NCI-H1105 (cell line): ENCODE results near the gene OR1I1.
"Not testable (repeated sequence)": the region's sequence is repeated elsewhere in the genome, so short reads cannot be mapped to it uniquely, and the experiment has no call there.

ENCODE experiments used
- DNase-seq: peaks from one replicate; lab custom pipeline; 2025; lab: John Stamatoyannopoulos, UW

OR1I1 gene, protein sequence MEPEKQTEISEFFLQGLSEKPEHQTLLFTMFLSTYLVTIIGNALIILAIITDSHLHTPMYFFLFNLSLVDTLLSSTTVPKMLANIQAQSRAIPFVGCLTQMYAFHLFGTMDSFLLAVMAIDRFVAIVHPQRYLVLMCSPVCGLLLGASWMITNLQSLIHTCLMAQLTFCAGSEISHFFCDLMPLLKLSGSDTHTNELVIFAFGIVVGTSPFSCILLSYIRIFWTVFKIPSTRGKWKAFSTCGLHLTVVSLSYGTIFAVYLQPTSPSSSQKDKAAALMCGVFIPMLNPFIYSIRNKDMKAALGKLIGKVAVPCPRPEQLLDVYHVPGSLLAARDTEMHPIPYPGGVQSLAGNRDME

DNA sequence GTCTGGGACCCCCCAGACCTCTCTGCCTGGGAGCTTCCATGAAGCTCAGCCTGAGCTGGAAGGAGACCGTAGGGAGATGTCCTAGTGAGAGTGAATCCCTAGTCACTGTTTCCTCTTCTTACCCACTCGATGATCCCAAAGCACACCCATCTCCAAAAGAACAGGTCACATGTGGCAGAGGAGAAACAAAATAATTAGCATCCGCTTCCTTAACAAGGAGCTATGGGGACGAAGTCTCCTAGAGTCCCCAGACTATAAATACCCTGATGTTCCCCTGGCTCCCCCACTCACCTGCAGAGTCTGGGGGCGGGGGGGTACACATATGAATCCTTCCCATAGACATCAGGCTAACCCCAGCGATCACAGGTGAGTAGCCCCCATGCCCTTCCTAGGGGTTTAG is at the start of gene OR1I1:
Gene OR1I1 (plus strand): TSS at position 301 of the 400 bp plus-strand sequence. CDS start 4,855 bp downstream, outside the sequence.
- DNase-seq, result no peak

DNA sequence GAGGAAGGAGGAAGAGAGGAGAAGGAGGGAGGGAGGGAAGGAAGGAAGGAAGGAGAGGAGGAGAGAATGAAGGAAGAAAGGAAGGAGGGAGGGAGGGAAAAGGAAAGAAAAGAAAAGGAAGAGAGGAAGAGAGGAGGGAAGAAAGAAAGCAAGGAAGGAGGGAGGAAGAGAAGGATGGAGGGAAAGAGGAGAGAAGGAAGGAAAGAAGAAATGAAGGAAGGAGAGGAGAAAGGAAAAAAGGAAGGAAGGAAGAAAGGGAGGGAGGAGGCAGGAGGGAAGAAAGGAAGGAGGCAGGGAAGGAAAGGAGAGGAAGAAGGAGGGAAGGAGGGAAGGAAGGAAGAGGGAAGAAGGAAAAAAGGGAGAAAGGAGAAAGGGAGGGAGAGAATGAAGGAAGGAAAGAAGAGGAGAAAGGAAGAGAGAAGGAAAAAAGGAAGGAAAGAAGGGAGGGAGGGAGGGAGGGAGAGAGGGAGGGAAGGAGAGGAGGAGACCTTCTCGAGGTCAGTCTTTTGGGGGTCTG is 46.2 kb upstream of the OR1I1 start:
- DNase-seq, result no peak

DNA sequence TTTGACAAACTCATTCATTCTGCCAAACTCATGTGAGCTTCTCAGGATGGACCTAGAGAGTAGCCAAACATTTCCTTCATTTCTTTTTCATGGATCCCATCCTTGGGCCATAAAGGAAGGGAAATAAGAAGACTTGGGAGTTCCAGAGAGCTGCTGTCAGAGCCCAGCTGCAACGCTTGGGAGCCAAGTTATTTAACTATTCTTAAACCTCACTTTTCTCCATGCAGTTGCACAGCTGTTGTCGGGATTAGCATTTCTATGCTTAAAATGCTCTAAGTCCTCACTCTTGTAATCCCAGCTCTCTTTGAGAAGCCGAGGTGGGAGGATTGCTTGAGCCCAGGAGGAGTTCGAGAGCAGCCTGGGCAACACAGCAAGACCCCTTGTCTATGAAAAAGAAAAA is 44.4 kb upstream of the OR1I1 start:
- no peak for DNase-seq

DNA sequence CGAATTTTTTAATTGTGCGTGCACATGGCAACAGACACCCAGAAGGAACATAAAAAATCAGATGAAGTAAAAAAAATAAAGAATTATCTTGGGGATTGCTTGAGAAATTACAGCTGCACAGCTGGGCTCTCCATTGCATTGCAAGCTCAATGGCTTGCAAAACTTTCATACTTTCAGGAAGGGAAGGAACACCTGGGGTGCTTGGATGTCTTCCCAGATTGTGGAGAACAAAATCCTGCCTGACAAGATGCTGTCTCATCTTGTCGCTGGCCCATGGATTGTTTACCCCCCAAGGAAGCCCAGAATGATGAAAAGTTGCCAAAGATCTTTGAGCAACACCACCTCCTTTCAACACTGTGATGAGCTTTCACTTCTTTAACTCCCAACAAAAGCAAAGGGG is 43.7 kb upstream of the OR1I1 start:
- DNase-seq, result no peak

DNA sequence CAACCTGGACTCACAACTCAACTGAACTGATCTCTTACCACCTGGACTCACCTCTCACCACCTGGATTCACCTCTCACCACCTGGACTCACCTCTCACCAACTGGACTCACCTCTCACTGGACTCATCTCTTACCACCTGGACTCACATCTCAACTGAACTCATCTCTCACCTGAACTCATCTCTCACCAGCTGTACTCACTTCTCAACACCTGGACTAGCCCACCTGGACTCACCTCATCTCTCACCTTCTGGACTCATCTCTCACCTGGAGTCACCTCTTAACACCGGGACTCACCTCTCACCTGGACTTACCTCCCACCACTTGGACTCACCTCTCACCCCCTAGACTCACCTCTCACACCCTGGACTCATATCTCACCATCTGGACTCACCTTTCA is 40.0 kb upstream of the OR1I1 start:
- no peak for DNase-seq

DNA sequence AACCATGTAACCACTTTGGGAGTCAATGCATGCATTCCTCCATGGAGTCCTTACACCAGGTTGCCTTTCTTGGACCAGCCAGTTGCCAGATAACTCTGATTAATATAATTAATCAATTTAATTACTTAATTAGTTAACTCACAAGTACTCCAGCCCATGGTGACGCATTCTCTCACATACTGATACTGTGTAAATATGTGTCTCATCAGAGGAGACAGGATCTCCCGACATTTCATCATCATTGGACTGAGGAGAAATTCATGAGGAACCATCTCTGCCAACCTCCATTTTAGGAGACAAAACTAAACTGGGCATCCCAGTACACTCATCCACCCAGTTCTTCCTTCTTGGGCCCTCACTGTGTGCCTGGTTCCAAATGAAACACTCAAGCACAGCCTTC is 39.2 kb upstream of the OR1I1 start:
- no peak for DNase-seq

DNA sequence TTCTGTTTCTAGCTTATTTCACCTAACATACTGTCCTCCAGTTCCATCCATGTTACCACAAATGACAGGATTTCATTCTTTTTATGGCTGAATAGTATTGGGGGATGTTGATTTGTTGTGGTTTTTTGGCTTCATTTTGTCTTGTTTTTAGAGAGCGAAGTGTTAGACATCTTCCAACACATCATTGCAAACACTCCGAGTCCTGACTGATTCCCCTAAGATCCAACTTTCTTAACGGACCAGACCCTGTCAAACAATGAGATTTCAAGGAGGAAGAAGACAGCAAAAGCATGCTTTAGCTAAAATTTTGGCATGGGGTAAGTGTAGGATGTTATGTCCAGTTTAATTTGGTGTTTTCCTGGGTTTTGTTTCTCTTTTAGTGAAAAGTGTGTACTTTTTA is 36.5 kb upstream of the OR1I1 start:
- no peak for DNase-seq

DNA sequence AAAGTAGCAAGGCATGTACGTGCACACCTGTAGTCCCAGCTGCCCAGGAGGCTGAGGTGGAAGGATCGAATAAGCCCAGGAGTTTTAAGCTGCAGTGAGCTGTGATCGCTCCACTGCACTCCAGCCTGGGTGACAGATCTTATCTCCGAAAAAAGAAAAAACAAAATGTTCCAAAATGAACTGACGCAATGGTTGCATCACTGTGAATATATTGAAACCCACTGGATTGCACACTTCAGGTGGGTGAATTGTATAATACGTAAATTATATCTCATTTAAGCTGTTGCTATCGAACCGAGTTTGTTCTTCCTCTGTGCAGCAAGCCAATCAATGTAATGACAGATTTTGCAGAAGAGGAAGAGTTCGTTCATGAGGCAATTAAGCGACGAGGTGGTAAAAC is 34.3 kb upstream of the OR1I1 start:
- DNase-seq, result no peak

DNA sequence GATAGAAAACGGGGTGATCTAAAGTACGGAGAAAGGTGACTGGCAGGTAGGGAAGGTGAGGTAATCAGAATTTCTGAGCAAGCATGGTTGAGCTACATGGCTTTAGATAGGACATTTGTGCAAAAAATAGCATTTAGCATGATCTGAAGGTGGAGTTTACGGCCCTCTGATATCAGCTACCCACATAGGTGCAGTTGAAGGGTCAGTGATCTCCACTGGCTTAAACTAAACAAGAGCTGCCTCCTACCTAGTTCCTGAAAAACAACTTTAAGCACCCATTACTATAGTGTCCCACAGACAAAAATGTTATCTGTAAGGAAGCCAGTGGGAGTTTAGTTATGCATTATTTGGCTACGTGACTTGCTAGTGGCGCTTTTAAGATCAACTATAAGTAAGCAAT is 33.9 kb upstream of the OR1I1 start:
- no peak for DNase-seq

DNA sequence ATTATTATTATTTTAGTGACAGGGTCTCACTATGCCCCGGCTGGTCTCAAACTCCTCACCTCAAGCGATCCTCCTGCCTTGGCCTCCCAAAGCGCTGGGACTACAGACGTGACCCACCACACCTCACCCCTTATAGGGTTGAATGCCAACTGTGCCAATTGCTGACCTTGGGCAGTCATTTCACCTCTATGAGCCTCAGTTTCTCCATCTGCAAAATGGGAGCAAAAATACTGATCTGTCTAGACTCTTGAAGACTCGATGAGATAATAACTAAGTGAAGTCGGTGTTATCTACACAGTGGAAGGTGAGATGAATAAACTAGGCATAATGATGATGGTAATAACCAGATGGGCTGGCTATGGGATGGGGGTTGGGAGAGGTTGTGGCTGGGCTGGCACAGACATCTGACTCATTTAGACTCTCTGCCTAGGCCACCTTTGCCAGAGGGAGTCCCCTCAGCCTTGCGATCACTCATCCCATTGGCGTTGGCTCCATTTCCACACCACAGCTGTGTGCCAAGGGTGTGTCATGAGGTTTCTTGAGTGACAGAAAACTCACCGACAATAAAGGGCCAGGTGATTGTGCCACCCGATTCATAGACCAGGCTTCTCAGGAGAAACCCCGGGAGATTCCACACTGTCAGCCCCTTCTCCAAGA is 33.0 kb upstream of the OR1I1 start, which contains the start of gene CASP14:
Gene CASP14 (plus strand): TSS at position 596 of the 657 bp plus-strand sequence. CDS start 2,772 bp downstream, outside the sequence.
- DNase-seq, result no peak

DNA sequence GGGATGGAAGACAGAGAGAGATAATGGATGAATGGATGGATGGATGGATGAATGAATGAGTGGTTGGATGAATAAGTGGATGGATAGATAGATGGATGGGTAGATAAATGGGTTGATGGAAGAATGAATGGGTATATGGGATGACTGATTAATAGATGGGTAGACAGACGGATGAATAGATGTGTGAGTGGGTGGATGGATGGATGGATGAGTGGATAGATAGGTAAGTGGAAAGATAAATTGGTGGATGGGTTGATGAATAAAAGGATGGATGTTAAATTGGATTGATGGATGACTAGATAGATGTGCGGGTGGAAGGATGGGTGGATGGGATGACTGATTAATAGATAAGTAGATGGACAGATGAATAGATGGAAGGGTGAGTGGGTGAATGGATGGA is 31.4 kb upstream of the OR1I1 start:
- DNase-seq, result no peak

DNA sequence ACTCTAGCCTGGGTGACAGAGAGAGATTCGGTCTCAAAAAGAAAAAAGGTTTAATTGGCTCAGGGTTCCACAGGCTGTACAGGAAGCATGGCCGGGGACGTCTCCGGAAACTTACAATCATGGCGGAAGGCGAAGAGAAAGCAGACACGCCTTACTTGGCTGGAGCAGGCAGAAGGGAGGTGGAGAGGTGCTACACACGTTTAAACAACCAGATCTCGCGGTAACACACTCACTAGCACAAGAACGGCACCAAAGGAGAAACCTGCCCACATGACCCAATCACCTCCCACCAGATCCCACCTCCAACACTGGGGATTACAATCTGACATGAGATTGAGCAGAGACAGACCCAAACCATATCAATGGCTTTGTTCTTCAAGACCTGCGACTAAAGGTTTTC is 20.0 kb upstream of the OR1I1 start:
- no peak for DNase-seq

DNA sequence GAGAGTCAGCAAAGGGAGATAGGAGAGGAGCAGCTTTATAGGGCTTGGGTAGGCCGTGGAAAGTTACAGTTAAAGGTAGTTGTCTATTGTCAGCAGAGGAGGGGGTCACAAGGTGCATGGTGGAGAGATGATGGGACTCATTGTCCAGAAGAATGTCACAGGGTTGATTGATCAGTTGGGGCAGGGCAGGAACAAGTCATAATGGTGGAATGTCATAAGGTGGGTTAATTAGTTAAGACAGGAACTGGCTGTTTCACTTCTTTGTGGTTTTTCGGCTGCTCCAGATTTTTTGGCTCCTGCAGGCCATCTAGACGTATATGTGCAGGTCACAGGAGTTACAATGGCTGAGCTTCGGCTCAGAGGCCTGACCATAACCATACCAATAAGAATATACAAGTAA is 11.6 kb upstream of the OR1I1 start:
- DNase-seq, result not testable (repeated sequence)

DNA sequence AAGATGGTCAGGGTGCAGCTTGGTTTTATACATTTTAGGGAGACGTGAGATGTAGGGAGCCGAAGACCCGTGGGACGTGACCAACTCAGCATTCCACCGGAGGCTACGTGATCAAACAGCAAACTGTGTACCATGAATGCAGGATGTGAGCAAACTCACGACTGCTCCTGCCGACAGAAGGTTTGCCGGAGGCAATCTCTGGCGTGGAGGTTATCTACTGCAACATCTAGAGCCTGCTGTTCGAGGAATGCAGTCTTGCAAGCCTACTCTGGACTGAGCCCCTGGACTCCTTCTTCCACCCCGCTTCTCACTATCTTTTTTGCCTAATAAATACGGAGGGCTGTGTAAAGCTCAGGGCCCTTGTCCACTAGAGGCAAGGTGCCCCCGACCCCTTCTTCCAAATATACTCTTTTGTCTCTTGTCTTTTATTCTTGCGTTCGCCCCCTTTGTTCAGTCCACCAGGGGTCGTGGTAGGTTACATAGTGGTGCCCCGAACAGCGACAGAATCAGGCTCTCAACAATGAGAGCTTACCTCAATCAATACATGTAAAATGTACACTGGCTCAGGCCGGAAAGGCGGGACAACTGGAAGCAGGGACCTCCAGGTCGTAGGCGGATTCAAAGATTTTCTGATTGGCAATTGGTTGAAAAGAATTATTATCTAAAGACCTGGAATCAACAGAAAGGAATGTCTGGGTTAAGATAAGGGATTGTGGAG is 8.9 kb upstream of the OR1I1 start:
- DNase-seq, result no peak

DNA sequence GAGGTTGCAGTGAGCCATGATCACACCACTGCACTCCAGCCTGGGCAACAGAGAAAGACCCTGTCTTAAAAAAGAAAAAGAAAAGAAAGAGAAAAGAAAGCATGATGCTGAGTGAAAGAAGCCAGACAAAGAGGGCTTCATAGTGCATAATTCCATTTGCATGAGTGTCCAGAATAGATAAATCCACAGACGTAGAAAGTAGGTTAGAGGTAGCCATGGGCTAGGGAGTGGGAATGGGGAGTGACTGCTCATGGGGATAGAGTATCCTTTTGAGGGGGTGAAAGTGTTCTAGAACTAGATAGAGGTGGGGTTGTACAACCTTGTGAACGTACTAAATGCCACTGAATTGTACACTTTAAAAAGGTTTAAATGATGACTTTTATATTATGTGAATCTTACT is 7.6 kb upstream of the OR1I1 start:
- no peak for DNase-seq

DNA sequence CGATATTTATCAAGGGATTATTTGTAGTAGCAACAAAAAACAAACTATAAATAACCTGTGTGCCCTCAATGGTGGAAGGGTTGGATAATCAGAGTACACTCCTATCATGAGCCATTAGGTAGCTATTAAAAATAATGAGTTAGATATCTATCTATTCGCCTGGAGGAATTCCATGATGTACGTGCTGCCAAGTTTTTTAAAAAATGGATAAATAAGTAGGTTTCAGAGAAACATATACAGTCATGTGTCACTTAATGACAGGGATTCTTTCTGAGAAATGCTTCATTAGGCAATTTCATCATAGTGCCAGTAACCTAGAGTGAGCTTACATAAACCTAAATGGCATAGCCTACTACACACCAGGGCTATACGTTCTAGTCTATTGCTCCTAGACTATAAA is 6.2 kb upstream of the OR1I1 start:
- DNase-seq, result no peak

DNA sequence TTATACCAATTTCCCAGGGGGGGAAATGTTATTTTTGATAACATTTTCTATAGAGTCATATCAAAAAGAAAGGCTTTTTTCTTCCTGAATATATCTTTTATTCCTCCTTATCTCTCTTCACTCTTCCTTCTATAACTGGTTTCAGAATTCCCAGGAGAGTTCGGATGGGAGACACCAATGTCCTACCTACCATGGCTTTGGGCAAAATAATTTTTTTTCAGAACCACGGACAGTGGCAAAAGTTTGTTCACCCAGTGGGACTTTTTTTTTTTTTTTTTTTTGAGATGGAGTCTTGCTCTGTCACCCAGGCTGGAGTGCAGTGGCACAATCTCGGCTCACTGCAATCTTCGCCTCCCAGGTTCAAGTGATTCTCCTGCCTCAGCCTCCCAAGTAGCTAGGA is 2.0 kb upstream of the OR1I1 start:
- DNase-seq, result not testable (repeated sequence)

DNA sequence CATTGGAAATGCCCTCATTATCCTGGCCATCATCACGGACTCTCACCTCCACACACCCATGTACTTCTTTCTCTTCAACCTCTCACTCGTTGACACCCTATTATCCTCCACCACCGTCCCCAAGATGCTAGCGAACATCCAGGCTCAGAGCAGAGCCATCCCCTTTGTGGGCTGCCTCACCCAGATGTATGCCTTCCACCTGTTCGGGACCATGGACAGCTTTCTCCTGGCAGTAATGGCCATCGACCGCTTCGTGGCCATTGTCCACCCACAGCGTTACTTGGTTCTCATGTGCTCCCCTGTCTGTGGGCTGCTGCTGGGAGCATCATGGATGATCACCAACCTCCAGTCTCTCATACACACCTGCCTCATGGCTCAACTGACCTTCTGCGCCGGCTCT is 5.2 kb downstream of the OR1I1 start:
- no peak for DNase-seq

DNA sequence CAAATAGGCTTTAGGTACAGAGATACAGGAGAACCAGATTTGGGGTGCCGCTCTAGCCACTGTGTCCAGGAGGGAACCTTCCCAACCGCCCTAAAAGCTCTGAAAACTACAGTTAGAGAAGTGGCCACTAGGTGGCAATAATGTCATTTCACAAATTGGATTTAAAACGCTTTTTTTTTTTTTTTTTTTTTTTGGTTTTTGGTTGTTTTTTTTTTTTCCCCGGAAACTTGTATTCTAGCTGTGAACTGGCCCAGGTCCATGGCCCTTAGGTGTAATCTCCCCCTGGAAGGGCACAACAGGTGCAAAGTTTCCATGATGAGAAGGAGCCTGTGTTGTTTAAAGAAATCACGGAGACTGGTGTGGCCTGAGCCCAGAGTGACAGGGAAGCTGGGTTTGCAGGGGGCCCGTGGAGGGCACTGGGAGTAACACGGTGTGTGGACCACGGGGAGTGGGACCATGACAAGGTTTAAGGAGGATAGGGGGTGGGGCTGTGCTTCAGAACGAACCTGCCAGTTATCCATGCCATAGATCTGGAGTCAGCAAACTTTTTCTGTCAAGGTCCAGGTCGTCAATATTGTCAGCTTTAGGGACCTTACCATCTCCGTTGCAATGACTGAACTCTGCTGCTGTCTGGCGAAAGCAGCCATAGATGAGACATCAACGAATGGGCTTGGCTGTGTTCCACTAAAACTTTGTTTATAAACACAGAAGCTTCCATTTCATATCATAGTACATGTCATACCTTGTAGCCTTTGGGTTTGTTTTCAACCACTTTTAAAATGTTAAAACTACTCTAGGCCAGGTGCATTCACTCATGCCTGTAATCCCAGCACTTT is 10.1 kb downstream of the OR1I1 start:
- peak; percentile 37 for DNase-seq

DNA sequence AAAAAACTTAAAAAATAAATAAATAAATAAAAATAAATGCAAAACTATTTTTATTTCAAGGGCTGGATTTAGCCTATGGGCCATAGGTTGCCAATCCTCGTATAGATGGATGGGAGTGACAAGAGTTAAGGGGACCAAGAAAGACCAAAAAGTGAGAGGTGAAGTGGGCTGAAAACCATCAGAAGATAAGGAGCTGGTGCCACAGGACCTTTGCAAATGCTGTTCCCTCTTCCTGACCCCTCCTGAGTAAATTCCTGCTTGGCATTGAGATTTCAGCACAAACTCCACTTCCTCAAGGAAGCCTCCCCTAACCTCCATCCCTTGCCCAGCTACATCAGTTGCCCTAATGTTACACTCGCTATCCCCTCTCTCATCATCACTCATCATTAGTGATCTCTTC is 11.0 kb downstream of the OR1I1 start:
- DNase-seq, result no peak

DNA sequence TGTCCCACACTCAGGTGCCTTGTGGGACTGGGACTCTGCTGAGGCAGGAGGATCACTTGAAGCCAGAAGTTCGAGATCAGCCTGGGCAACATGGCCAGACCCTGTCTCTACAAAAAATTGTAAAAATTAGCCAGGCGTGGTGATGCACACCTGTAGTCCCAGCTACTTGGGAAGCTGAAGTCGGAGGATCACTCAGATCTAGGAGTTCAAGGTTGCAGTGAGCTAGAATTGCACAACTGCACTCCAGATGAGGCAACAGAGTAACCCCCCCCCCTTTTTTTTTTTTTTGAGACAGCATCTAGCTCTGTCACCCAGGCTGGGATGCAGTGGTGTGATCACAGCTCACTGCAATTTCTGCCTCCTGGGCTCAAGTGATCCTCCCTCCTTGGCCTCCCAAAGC is 14.2 kb downstream of the OR1I1 start:
- no peak for DNase-seq

DNA sequence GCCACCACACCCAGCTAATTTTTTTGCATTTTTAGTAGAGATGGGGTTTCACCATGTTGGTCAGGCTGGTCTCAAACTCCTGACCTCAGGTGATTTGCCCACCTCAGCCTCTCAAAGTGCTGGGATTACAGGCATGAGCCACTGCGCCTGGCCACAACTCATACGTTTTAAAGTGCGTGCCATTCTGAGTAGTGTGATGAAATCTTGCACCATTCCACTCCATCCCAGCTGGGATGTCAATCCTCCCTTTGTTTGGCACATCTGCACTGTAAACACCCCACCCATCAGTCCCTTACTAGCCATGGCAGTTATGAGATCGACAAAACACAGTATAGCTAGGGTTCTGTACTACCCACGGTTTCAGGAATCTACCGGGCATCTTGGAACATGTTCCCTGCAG is 16.0 kb downstream of the OR1I1 start:
- not testable (repeated sequence) for DNase-seq
